H9 (cell line): ENCODE measurements around the gene YTHDC1. TPM values are rescaled to one million over a fixed set of nuclear protein-coding genes. Genes with fewer than 3 reads are reported as not detected.
A peak's percentile ranks its signal among the peaks of the same experiment; 100 is the strongest.

ENCODE experiments used
- DNase-seq: peaks from one replicate; pipeline ENCODE4 v3.0.0-alpha.2; 2017
- H2AFZ ChIP-seq: one replicate; pipeline ENCODE4 v1.6.1; 2013; ENCODE audit warnings: mild to moderate bottlenecking, low read length, control low read depth, moderate library complexity
- H2AK5ac ChIP-seq: 2 replicates; pipeline ENCODE4 v1.6.1; 2013; ENCODE audit warnings: low read length, control low read depth, mixed read lengths; ENCODE audit not compliant: insufficient read length
- H2BK120ac ChIP-seq: one replicate; pipeline ENCODE4 v1.6.1; 2013; ENCODE audit warnings: low read depth, mild to moderate bottlenecking, low read length, control low read depth, inconsistent platforms; ENCODE audit not compliant: poor library complexity, severe bottlenecking
- H2BK12ac ChIP-seq: 2 replicates; pipeline ENCODE4 v1.6.1; 2013; ENCODE audit warnings: low read length, control low read depth, mixed read lengths, low read depth; ENCODE audit not compliant: insufficient read length
- H2BK15ac ChIP-seq: 2 replicates; pipeline ENCODE4 v1.6.1; 2013; ENCODE audit warnings: low read depth, low read length, control low read depth
- H2BK20ac ChIP-seq: one replicate; pipeline ENCODE4 v1.6.1; 2013; ENCODE audit warnings: low read depth, mild to moderate bottlenecking, low read length, control low read depth, inconsistent platforms; ENCODE audit not compliant: poor library complexity, severe bottlenecking
- H2BK5ac ChIP-seq: 2 replicates; pipeline ENCODE4 v1.6.1; 2013; ENCODE audit warnings: low read length, control low read depth, mixed read lengths; ENCODE audit not compliant: insufficient read length
- H3K14ac ChIP-seq: 2 replicates; pipeline ENCODE4 v1.6.1; 2013; ENCODE audit warnings: low read length, control low read depth; ENCODE audit not compliant: insufficient read depth
- H3K18ac ChIP-seq: 2 replicates; pipeline ENCODE4 v1.6.1; 2013; ENCODE audit warnings: low read depth, mild to moderate bottlenecking, mixed read lengths, low read length, control low read depth; ENCODE audit not compliant: insufficient read length
- H3K23ac ChIP-seq: 2 replicates; pipeline ENCODE4 v1.6.1; 2013; ENCODE audit warnings: low read length, control low read depth, mixed read lengths, low read depth; ENCODE audit not compliant: insufficient read length
- H3K23me2 ChIP-seq: 2 replicates; pipeline ENCODE4 v1.6.1; 2013; ENCODE audit warnings: low read depth, mild to moderate bottlenecking, mixed read lengths, low read length, control low read depth; ENCODE audit not compliant: insufficient read length, poor library complexity, severe bottlenecking
- H3K27ac ChIP-seq: 2 replicates; pipeline ENCODE4 v1.5.1; 2013; ENCODE audit warnings: low read length, control low read depth, mixed read lengths, low read depth; ENCODE audit not compliant: insufficient read length
- H3K27me3 ChIP-seq: 2 replicates; pipeline ENCODE4 v1.6.1; 2013; ENCODE audit warnings: low read length, control low read depth, inconsistent platforms; ENCODE audit not compliant: insufficient read depth
- H3K4ac ChIP-seq: 2 replicates; pipeline ENCODE4 v1.6.1; 2013; ENCODE audit warnings: low read depth, mild to moderate bottlenecking, control low read depth, inconsistent platforms, low read length, moderate library complexity
- H3K4me1 ChIP-seq: 2 replicates; pipeline ENCODE4 v1.6.1; 2013; ENCODE audit warnings: low read length, control low read depth, inconsistent platforms; ENCODE audit not compliant: insufficient read depth
- H3K4me2 ChIP-seq: 2 replicates; pipeline ENCODE4 v1.6.1; 2013; ENCODE audit warnings: low read length, control low read depth, mixed read lengths; ENCODE audit not compliant: insufficient read length, insufficient read depth
- H3K56ac ChIP-seq: 2 replicates; pipeline ENCODE4 v1.6.1; 2013; ENCODE audit warnings: low read depth, mild to moderate bottlenecking, mixed read lengths, low read length, control low read depth; ENCODE audit not compliant: insufficient read length
- H3K79me1 ChIP-seq: 2 replicates; pipeline ENCODE4 v1.6.1; 2013; ENCODE audit warnings: low read depth, mild to moderate bottlenecking, moderate library complexity, low read length, control low read depth, inconsistent platforms; ENCODE audit not compliant: insufficient read depth, poor library complexity, severe bottlenecking
- H3K79me2 ChIP-seq: 2 replicates; pipeline ENCODE4 v1.6.1; 2013; ENCODE audit warnings: low read length, control low read depth, inconsistent platforms; ENCODE audit not compliant: insufficient read depth
- H3K9ac ChIP-seq: 2 replicates; pipeline ENCODE4 v1.6.1; 2013; ENCODE audit warnings: low read length, control low read depth, mixed read lengths; ENCODE audit not compliant: insufficient read length; ENCODE audit errors: extremely low read depth
- H3K9me3 ChIP-seq: one replicate; pipeline ENCODE4 v1.6.1; 2013; ENCODE audit warnings: low read depth, low read length, inconsistent platforms; ENCODE audit not compliant: control insufficient read depth
- H3T11ph ChIP-seq: one replicate; pipeline ENCODE4 v1.6.1; 2013; ENCODE audit warnings: mild to moderate bottlenecking, low read length, control low read depth, inconsistent platforms
- H4K20me1 ChIP-seq: one replicate; pipeline ENCODE4 v1.6.1; 2013; ENCODE audit not compliant: control insufficient read depth, insufficient read length, insufficient read depth
- H4K5ac ChIP-seq: 2 replicates; pipeline ENCODE4 v1.6.1; 2013; ENCODE audit warnings: low read depth, mild to moderate bottlenecking, mixed read lengths, low read length, control low read depth; ENCODE audit not compliant: insufficient read length
- H4K8ac ChIP-seq: replicated peaks from 2 replicates; pipeline ENCODE4 v1.6.1; 2013; ENCODE audit warnings: low read length, control low read depth, mixed read lengths, low read depth; ENCODE audit not compliant: insufficient read length
- H4K91ac ChIP-seq: 2 replicates; pipeline ENCODE4 v1.6.1; 2013; ENCODE audit warnings: low read depth, mild to moderate bottlenecking, moderate library complexity, mixed read lengths, low read length, control low read depth; ENCODE audit not compliant: insufficient read length
- H3K27ac Mint-ChIP-seq, 3 experiments: 2 replicates in 2 of 3; 3 replicates in 1 of 3; pipeline ENCODE4 v1.8.0; 2020 to 2021; ENCODE audit warnings: mixed read lengths in 3 of 3, mild to moderate bottlenecking in 1 of 3, moderate library complexity in 1 of 3
- H3K27me3 Mint-ChIP-seq: 2 replicates; pipeline ENCODE4 v1.8.0; 2021; ENCODE audit warnings: low read depth, mild to moderate bottlenecking, moderate library complexity, mixed read lengths
- H3K36me3 Mint-ChIP-seq, 3 experiments: 2 replicates in 2 of 3; 3 replicates in 1 of 3; pipeline ENCODE4 v1.8.0; 2020 to 2021; ENCODE audit warnings: low read depth in 3 of 3, mixed read lengths in 3 of 3; ENCODE audit not compliant: insufficient read depth in 1 of 3
- H3K4me1 Mint-ChIP-seq, 2 experiments: 2 replicates each; pipeline ENCODE4 v1.8.0; 2020; ENCODE audit warnings: mixed read lengths in 2 of 2
- H3K4me3 Mint-ChIP-seq, 2 experiments: 2 replicates in 1 of 2; 3 replicates in 1 of 2; pipeline ENCODE4 v1.8.0; 2020 to 2021; ENCODE audit warnings: mild to moderate bottlenecking in 2 of 2, mixed read lengths in 2 of 2, moderate library complexity in 1 of 2
- H3K9me3 Mint-ChIP-seq, 2 experiments: 2 replicates in 1 of 2; 3 replicates in 1 of 2; pipeline ENCODE4 v1.8.0; 2020; ENCODE audit warnings: mild to moderate bottlenecking in 2 of 2, mixed read lengths in 2 of 2, moderate library complexity in 1 of 2
- WGBS: extraction: QIAGEN DNeasy Blood & Tissue Kit; methylation state at CpG from one replicate; pipeline ENCODE4 v1.1.7; 2013; ENCODE audit warnings: missing lambda C conversion rate, low lambda C conversion rate, mixed read lengths; ENCODE audit not compliant: insufficient read length; ENCODE audit errors: extremely low coverage; 5-methylcytosine and 5-hydroxymethylcytosine counted together
- total RNA-seq: library from RNA; stranded (reverse); gene quantifications from 2 replicates; pipeline ENCODE4 v1.2.1, GENCODE V29; 2021
- TF ChIP-seq, protein P1 (sequence below): fragments of 200-600 bp; sonication (generic); conservative IDR thresholded peaks from 3 replicates; pipeline ENCODE4 v1.8.0; 2021; ENCODE audit warnings: antibody characterized with exemption, mild to moderate bottlenecking

YTHDC1 gene
- total RNA-seq, 1 experiment from 2014 or later: 158 TPM

DNA sequence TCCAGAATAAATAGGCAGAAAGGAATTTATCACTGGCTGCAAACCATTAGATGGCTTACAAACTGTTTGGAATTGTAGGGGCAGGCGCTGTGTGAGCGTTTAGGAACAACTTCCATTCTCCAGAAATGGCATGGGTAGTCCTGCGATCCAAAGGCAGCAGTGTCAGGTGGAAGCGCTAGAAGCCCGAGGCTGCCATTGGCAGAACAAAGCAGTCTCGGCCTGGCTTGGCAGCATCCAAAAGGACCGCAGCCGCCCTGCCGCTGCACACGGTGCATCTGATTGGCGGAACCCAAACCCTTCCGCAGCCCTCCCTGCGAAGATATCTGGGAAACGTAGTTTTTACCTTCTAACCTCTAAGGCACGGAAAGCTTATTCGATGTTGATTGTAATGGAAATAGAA lies 23.6 kb upstream of the YTHDC1 start:
- no peak overlapping the region for H3K18ac ChIP-seq
- no peak overlapping the region for H2AK5ac ChIP-seq
- H3K4me3 Mint-ChIP-seq: peak overlapping the region; percentile 52 to 70
- no peak overlapping the region for H2BK15ac ChIP-seq
- H2BK20ac ChIP-seq: no peak overlapping the region
- H3K4me1 Mint-ChIP-seq: peaks cover 49 to 50% of the 10 kb centered on the region in 2 experiments
- H4K91ac ChIP-seq: no peak overlapping the region
- no peak overlapping the region for H3K14ac ChIP-seq
- peaks cover 11% of the 10 kb centered on the region for H3K27me3 Mint-ChIP-seq
- TF ChIP-seq, protein P1, sequence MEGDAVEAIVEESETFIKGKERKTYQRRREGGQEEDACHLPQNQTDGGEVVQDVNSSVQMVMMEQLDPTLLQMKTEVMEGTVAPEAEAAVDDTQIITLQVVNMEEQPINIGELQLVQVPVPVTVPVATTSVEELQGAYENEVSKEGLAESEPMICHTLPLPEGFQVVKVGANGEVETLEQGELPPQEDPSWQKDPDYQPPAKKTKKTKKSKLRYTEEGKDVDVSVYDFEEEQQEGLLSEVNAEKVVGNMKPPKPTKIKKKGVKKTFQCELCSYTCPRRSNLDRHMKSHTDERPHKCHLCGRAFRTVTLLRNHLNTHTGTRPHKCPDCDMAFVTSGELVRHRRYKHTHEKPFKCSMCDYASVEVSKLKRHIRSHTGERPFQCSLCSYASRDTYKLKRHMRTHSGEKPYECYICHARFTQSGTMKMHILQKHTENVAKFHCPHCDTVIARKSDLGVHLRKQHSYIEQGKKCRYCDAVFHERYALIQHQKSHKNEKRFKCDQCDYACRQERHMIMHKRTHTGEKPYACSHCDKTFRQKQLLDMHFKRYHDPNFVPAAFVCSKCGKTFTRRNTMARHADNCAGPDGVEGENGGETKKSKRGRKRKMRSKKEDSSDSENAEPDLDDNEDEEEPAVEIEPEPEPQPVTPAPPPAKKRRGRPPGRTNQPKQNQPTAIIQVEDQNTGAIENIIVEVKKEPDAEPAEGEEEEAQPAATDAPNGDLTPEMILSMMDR: no peak
- no peak overlapping the region for H3K27ac ChIP-seq
- H3K36me3 Mint-ChIP-seq: no peaks in the 10 kb centered on the region; a peak in 1 of 7 replicates
- H3K27me3 ChIP-seq: no peaks in the 10 kb centered on the region; the same call in 1 of the 2 replicates
- no peak overlapping the region for H2BK12ac ChIP-seq
- no peaks in the 10 kb centered on the region for H3K9me3 ChIP-seq
- H3K79me1 ChIP-seq: no peaks in the 10 kb centered on the region
- H3K79me2 ChIP-seq: no peaks in the 10 kb centered on the region
- no peak overlapping the region for H3K9ac ChIP-seq
- peak; percentile 93 for DNase-seq
- H4K5ac ChIP-seq: no peak overlapping the region
- peak overlapping the region; percentile 45 for H3K4me2 ChIP-seq
- no peak overlapping the region for H3K23ac ChIP-seq
- H4K8ac ChIP-seq: no peak overlapping the region
- H4K20me1 ChIP-seq: no peaks in the 10 kb centered on the region
- H3K56ac ChIP-seq: no peak overlapping the region
- no peaks in the 10 kb centered on the region for H3K23me2 ChIP-seq
- H3K9me3 Mint-ChIP-seq: peaks cover under 1 to 6% of the 10 kb centered on the region in 2 experiments; a peak in 2 of 5 replicates
- WGBS: no CpG with 5 or more reads among the region's 16 CpGs
- H2BK5ac ChIP-seq: no peak overlapping the region
- H3K4ac ChIP-seq: no peak overlapping the region
- H3K27ac Mint-ChIP-seq: peak overlapping the region in 2 of 3 experiments; percentile 84 to 96; a peak in 4 of 7 replicates
- H2BK120ac ChIP-seq: no peak overlapping the region
- no peaks in the 10 kb centered on the region for H3K4me1 ChIP-seq
- H2AFZ ChIP-seq: no peak overlapping the region
- H3T11ph ChIP-seq: no peak overlapping the region
